Left forelimb (tissue), 1 donor: ENCODE results near the gene PTCH1.

Experiments
- DNase-seq: peaks from one replicate; pipeline ENCODE4 v3.0.0-alpha.2; 2018; ENCODE audit warnings: low spot score

Gene PTCH1

GRCh38 chr9:95437559-95437958 lies 79.2 kb downstream of the PTCH1 start:
- DNase-seq: no peak

GRCh38 chr9:95436416-95436815 lies 80.4 kb downstream of the PTCH1 start:
- no peak for DNase-seq

GRCh38 chr9:95435074-95435728 lies 81.6 kb downstream of the PTCH1 start:
- DNase-seq: no peak

GRCh38 chr9:95434116-95435073 lies 82.4 kb downstream of the PTCH1 start:
- no peak for DNase-seq

- DNase-seq: no peak
These were observed 83.5 kb downstream of the PTCH1 start for GRCh38 chr9:95433096-95433819.

GRCh38 chr9:95431286-95431685 lies 85.5 kb downstream of the PTCH1 start:
- no peak for DNase-seq

GRCh38 chr9:95429948-95430620 lies 86.7 kb downstream of the PTCH1 start:
- DNase-seq: no peak

GRCh38 chr9:95429096-95429495 lies 87.7 kb downstream of the PTCH1 start:
- no peak for DNase-seq

- DNase-seq: no peak
These were observed 90.7 kb downstream of the PTCH1 start for GRCh38 chr9:95425910-95426551.

GRCh38 chr9:95422650-95423049 lies 94.1 kb downstream of the PTCH1 start:
- no peak for DNase-seq

- DNase-seq: no peak
These were observed 96.3 kb downstream of the PTCH1 start for GRCh38 chr9:95420518-95420917.

- DNase-seq: no peak
These were observed 97.3 kb downstream of the PTCH1 start for GRCh38 chr9:95419444-95419843.

- no peak for DNase-seq
These were observed 101.6 kb downstream of the PTCH1 start for GRCh38 chr9:95415158-95415557.

GRCh38 chr9:95413793-95414192 lies 103.0 kb downstream of the PTCH1 start:
- no peak for DNase-seq

GRCh38 chr9:95411054-95411892 lies 105.5 kb downstream of the PTCH1 start:
- no peak for DNase-seq

GRCh38 chr9:95409650-95410426 lies 106.9 kb downstream of the PTCH1 start:
- no peak for DNase-seq

GRCh38 chr9:95407524-95407923 lies 109.2 kb downstream of the PTCH1 start:
- DNase-seq: no peak

- DNase-seq: no peak
These were observed 110.7 kb downstream of the PTCH1 start for GRCh38 chr9:95406121-95406520.

- no peak for DNase-seq
These were observed 117.5 kb downstream of the PTCH1 start for GRCh38 chr9:95399261-95399660.
